ENCODE data around the gene CAPN13.

CAPN13 gene

DNA sequence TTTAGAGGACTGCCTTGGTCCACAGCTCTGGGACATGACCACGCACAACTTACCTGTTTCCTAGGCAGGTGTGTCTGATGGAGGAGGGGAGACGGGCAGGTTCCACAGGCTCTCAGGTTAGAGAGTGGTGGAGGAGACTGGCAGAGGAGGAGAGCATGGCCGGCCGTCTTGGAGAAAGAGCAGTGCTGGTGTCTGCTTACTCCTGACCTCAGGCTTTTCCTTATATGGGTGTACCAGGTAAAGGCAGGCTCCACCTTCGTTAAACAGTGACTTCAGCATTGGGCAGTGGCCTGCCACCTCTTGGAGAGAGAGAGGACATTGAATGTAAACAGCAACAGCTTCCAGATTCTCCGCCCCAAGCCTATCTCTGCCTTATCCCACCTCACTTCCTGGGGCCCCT lies at the start of gene CAPN13:
TSS of gene CAPN13 (minus strand) at position 198 of the 400 bp plus-strand sequence. CDS start 20,121 bp downstream, outside the sequence.
- DNase-seq (ENCODE audit: low read depth in 4 of 4, low spot score in 1 of 4), result no peak

DNA sequence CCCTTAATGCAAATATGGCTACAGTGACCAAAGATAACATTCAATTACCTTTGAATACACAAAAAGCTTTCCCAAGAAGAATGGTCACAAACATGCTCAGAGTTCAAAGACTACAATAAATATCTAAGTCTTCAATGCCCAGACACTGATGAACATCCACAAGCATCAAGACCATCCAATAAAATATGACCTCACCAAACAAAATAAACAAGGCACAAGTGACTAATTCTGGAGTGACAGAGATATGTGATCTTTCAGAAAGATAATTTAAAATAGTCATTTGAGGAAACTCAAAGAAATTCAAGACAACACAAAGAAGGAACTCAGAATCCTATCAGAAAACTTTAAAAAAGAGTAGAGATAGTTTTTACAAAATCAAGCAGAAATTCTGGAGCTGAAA lies 40.6 kb upstream of the CAPN13 start:
- DNase-seq (ENCODE audit: low read depth in 4 of 4, low spot score in 1 of 4), result no peak

DNA sequence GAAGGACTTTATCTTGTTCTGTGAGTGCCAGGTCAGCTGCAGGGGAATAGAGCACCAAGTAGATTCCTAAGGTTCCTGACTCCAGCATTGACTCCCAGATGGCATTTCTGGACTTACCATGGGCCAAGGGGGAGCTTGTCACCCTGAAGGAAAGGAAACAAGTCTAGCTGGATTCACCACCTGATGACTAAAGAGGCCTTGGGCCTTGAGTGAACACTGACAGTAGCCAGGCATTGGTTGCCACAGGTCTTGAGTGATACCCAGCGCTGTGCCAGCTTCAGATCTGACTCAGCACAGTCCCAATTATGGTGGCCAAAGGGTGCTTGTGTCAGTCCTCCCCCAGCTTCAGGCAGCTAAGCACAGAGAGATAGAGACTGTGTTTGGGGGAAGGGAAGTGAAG lies 40.1 kb upstream of the CAPN13 start:
- no peak for DNase-seq (ENCODE audit: low read depth in 4 of 4, low spot score in 1 of 4)

GRCh38 chr2:30828586-30828985 lies 21.3 kb upstream of the CAPN13 start:
- DNase-seq (ENCODE audit: low read depth in 4 of 4, low spot score in 1 of 4), result no peak

DNA sequence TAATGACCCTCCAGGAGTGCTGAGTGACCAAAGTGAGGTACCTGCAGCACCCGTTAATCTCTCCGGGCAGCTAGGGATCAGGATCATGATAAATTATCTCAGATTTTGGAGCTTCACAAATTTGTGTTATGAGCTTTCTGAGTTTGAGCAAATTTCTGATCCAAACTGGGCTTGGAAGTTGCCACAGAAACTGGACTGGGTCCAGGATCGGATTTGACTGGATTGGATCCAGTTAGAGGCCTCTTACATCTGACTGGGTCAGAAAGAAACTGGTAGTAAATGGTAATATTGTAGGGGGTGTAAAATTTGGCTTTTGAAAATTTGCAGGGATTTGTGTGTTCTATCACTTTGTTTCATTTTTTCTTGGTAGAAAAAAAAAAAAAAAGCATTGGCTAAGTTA lies 19.7 kb upstream of the CAPN13 start:
- no peak for DNase-seq (ENCODE audit: low read depth in 4 of 4, low spot score in 1 of 4)

DNA sequence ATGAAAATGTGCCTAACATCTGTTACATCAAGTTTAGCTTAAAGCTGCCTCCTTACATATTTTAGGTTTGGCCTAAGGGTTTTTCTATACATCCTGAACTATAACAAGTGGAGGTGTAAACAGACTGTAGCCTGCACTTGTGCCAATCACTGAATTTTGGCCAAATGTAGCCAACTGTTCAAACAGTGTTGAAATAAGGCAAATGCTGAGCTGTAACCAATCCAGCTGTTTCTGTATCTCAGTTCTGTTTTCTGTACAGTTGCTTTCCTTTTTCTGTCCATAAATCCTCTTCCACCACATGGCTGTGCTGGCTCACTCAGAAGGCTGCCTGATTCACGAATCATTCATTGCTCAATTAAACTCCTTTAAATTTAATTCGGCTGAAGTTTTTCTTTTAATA lies 19.2 kb upstream of the CAPN13 start:
- DNase-seq (ENCODE audit: low read depth in 4 of 4, low spot score in 1 of 4), result no peak

DNA sequence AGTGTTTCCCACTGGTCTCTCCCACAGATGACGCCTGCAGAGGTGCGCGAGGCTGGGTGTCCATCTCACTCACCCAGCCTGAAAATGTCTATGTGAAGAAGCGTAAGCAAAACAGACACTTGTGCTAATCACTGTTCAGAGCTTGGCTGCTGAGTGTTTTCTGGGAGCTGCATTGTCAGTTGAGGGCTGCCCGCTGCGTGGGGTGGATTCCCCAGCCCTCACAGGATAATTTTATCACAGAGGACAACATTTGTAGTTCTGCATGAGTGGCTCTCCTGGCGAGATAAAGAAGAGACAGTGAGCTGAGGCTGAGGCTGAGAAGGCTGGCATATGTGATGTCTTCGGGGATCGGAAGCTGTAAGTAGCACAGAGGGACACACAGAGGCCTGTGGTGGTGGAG lies 16.2 kb upstream of the CAPN13 start:
- DNase-seq (ENCODE audit: low read depth in 4 of 4, low spot score in 1 of 4), result no peak

GRCh38 chr2:30821960-30822359 lies 14.7 kb upstream of the CAPN13 start:
- DNase-seq (ENCODE audit: low read depth in 4 of 4, low spot score in 1 of 4), result no peak

- DNase-seq (ENCODE audit: low read depth in 4 of 4, low spot score in 1 of 4), result no peak
Measured at GRCh38 chr2:30820381-30821055, 13.3 kb upstream of the CAPN13 start.

GRCh38 chr2:30809938-30810337 lies 2.7 kb upstream of the CAPN13 start:
- no peak for DNase-seq (ENCODE audit: low read depth in 4 of 4, low spot score in 1 of 4)

- DNase-seq (ENCODE audit: low read depth in 4 of 4, low spot score in 1 of 4), result no peak
Measured at GRCh38 chr2:30808695-30809094, 1.4 kb upstream of the CAPN13 start.

GRCh38 chr2:30803281-30803680 lies 4.0 kb downstream of the CAPN13 start:
- DNase-seq (ENCODE audit: low read depth in 4 of 4, low spot score in 1 of 4), result no peak

- no peak for DNase-seq (ENCODE audit: low read depth in 4 of 4, low spot score in 1 of 4)
Measured at GRCh38 chr2:30802611-30803010, 4.6 kb downstream of the CAPN13 start.

DNA sequence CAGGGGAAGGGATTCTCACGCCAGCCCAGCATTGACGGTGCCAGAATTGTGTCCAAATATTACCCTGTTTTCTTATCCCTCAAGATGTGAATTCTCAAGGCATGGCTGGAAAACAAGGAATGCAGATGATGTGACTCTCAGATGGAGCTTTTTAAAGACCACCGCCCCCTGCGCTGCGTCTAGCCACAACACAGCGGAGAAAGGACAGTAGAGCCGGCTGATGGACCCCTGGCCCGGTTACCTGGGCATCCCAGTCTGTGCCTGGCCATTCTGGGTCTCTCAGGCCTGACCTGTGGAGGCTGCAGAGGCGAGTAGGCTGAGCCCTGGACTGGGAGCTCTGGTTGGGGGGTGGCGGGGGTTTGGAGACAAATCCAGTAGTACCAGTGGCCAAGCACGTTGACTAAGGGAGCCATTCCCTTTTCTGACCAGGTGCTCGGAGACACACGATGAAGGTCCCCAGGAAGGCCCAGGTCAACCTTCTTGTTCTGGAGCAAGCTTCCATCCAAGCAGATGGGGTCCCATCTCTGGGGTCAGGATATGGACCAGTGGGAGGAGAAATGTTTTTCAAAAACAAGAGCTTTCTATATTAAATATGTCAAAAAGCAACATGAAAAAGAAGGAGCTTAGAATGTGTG lies 5.3 kb downstream of the CAPN13 start:
- DNase-seq (ENCODE audit: low read depth in 4 of 4, low spot score in 1 of 4), result no peak

DNA sequence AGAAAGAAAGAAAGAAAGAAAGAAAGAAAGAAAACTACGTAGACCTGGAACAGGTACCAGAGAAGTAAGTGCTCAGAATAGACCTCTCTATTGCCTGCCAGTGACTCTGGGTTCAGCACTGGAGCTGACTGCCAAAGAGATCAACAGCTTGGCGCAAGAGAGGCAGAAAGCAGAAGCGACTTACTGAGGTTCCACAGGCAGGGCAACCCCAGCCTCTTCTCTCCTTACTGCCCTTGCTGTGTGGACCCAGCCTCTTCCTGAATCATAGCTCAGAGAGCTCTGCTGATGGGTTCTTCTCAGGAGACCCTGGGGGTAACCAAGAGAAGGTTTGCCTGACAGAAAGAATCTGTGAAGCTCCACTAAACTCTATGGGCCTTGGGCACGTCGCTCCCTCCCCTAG lies 7.1 kb downstream of the CAPN13 start:
- no peak for DNase-seq (ENCODE audit: low read depth in 4 of 4, low spot score in 1 of 4)

DNA sequence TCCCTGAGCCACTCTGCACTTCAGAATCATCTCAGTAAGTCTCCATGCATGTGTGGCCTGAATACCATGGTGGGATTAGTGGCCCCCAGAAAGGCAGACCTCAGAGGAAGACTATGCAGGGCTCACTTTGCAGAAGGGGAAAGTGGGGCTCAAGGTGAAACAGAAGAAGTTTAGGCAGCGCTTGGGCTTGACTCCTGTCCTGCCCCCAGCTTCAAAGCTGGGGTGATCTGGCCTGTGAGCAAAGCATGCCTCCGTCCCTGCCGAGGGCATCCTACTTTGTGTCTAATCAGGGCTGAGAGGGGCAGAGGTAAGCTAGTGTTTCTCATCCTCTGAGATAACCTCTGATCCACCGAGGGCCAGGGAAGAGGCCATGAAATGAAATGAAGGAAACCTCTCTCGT lies 7.9 kb downstream of the CAPN13 start:
- DNase-seq (ENCODE audit: low read depth in 4 of 4, low spot score in 1 of 4), result no peak

GRCh38 chr2:30798536-30798991 lies 8.7 kb downstream of the CAPN13 start:
- no peak for DNase-seq (ENCODE audit: low read depth in 4 of 4, low spot score in 1 of 4)

DNA sequence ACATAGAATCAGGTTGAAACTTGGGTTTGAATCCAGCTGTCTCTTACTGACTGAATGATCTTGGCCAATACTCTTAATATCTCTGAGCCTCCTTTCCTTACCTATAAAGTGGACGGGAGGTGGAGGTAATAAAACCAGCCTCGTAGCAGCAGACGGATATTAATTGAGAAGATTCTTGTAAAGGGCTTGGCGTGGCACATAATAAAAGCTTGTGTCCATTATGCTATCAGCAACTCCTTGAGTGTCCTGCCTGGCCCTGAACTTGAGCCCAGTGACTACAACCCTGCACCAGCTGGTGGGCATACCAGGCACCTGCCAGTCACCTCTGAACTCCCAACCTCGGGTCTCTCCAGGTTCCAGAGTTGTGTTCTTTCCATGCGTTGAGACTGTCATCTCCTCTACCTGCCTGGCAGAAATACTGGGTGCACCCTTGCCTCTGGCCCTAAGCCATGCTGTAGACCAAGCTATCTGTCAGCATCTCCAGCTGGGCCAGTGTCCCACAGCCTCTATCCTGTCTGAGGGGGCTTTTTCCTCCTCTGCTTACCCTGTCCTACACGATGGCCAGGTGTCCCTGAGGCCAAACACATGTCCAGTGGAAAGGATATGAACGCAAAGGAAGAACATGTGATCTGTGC lies 9.7 kb downstream of the CAPN13 start:
- DNase-seq (ENCODE audit: low read depth in 4 of 4, low spot score in 1 of 4), result no peak

GRCh38 chr2:30796699-30797098 lies 10.5 kb downstream of the CAPN13 start:
- DNase-seq (ENCODE audit: low read depth in 4 of 4, low spot score in 1 of 4), result no peak

GRCh38 chr2:30792521-30792920 lies 14.7 kb downstream of the CAPN13 start:
- DNase-seq (ENCODE audit: low read depth in 4 of 4, low spot score in 1 of 4), result no peak

GRCh38 chr2:30790879-30791278 lies 16.4 kb downstream of the CAPN13 start:
- DNase-seq (ENCODE audit: low read depth in 4 of 4, low spot score in 1 of 4), result no peak

DNA sequence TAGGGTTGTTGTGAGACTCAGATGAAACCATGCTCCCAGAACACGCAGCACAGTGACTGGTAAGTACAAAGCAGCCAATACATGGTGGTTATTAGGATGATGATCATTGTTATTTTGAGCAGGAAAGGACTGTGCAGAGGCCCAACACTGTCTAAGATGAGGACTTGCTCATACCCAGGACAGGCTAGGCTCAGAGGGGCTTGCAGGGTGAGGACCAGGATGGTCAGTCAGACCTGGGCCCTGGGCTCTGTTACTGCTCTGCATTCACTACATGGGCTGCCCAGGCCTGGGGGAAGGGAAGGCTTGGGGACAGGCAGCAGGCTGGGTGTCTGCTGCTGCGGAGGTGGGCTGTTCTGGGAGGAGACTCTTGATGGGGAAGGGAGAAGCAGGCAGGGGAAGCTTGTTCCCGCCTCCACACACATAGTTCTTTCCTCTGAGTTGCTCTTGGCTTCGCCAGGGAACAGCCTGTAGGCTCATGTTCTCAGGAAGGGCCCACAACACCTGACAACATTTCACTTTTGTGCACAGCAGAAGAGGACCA lies 17.5 kb downstream of the CAPN13 start:
- DNase-seq (ENCODE audit: low read depth in 4 of 4, low spot score in 1 of 4), result no peak
